ENCODE results near the gene DEGS2.

DNA sequence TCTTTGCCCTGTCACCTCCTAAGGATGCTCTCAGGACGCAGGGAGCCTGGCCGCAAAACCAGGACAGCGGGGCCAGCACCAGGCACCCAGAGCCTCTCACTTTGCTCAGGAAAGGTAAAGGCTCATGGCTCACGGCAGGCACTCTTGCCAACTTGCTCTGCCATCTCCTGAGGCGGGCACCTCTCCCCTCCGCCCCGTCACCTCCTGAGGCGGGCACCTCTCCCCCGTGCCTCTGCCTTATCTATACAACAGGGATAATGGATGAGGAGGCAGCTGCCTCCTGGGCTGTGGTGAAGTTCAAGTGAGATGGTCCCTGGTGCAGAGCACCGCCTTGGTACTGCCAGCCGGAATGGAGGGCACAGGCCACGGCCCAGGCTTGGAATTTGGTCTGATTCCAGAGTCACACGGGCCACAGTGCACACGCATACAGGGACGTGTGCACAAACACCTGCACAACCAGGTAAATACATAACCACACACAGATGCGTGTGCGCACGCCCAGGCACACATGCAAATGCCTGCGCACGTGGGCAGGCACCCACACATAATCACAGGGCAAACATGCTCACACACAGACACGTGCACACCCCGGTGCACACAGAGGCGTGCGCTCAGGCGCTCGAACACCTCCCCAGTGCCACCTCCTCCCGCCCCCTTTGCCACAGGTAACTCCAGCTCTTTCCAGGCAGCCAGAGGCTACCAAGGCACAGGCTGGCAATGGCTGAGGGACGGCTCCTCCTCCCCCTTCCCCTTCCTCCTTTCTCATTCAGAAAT lies 11.6 kb downstream of the DEGS2 start:
- TF ChIP-seq, protein P1, sequence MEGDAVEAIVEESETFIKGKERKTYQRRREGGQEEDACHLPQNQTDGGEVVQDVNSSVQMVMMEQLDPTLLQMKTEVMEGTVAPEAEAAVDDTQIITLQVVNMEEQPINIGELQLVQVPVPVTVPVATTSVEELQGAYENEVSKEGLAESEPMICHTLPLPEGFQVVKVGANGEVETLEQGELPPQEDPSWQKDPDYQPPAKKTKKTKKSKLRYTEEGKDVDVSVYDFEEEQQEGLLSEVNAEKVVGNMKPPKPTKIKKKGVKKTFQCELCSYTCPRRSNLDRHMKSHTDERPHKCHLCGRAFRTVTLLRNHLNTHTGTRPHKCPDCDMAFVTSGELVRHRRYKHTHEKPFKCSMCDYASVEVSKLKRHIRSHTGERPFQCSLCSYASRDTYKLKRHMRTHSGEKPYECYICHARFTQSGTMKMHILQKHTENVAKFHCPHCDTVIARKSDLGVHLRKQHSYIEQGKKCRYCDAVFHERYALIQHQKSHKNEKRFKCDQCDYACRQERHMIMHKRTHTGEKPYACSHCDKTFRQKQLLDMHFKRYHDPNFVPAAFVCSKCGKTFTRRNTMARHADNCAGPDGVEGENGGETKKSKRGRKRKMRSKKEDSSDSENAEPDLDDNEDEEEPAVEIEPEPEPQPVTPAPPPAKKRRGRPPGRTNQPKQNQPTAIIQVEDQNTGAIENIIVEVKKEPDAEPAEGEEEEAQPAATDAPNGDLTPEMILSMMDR (conservative IDR thresholded peaks at IDR 0.05; ENCODE audit: low read depth, low read length), result no peak
- no peak for TF ChIP-seq EZH2 (IDR thresholded peaks at IDR 0.05; ENCODE audit: borderline replicate concordance, low read depth, low read length, poor library complexity, severe bottlenecking)

All from A673 (cell line).